GM19193 (cell line): Measurements from ENCODE around the gene TLE4.

ENCODE experiments used
- POLR2A ChIP-seq: IDR thresholded peaks from 4 replicates; pipeline ENCODE4 v1.6.1; 2011; ENCODE audit not compliant: insufficient read depth, insufficient read length; ENCODE audit errors: extremely low read depth

Gene TLE4

DNA sequence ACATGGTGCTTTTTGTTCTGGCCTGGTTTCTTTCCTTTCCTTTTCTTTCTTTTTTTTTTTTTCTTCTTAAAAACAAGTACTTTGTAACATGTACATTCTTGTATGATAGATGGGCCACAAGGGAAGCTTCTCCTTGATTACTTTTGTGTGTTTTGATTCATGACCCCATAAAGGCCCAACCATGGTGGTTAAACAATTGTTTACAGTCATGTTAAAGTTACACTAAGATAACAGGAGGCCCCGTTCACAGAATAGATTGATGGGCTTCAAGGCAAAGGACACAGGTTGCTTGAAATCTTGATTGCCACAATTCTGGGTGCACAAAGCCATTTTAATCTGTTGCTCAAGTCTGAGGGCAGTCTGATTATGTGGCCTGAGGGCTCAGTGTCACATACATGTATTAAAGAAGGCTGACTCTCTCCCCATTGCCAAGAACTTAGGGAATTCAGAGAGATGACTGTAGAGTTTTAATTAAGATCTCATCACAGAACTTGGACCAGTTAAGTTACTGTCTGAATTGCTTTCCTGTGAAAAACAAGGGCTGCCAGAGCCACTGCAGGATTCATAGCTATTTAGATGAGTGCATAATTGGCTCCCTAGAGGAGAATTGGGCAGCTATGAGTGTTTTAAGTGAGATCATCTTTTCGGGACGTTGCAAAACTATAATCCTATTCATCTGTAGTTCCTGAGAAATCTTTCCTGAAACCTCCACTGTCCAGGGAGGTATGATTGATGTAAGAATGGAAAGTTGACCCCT lies 163.4 kb downstream of the TLE4 start:
- TF ChIP-seq POLR2A: no peak

DNA sequence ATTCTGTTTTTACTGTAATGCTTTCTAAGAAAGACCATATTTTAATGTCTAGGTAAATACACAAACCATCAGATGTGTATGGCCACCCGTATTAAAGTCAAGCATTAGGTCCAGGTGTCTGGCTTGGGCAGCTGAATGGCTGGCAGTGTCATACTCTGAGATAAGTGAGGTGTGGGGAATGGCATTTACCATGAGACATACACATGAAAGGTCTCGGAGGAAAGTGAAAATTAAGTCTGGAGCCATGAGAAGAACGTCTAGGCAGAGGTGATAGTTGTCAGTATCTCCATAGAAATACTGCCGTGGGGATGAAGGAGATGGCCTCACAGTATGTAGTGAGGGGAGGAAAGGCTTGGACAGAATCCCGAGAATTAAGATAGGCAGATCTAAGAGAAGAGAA lies 164.3 kb downstream of the TLE4 start:
- no peak for TF ChIP-seq POLR2A

DNA sequence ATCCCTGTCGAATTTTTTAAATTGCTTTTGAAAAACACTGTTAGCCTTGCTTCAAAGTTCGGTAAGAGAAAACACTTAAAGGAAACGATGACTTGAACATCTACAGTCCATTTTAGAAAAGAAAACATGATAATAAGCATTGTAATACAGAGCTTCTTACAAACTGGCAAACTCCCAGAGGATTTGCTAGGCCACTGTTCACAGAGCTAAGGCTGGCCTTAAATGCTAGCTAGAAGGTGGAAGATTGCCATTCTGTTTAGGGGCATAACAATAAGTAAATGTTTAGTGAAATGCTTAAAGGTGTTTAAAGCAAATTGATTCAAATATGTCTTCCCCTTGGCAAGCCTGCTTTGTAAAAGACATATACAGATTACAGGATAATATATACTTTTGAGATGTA lies 169.6 kb downstream of the TLE4 start:
- no peak for TF ChIP-seq POLR2A

DNA sequence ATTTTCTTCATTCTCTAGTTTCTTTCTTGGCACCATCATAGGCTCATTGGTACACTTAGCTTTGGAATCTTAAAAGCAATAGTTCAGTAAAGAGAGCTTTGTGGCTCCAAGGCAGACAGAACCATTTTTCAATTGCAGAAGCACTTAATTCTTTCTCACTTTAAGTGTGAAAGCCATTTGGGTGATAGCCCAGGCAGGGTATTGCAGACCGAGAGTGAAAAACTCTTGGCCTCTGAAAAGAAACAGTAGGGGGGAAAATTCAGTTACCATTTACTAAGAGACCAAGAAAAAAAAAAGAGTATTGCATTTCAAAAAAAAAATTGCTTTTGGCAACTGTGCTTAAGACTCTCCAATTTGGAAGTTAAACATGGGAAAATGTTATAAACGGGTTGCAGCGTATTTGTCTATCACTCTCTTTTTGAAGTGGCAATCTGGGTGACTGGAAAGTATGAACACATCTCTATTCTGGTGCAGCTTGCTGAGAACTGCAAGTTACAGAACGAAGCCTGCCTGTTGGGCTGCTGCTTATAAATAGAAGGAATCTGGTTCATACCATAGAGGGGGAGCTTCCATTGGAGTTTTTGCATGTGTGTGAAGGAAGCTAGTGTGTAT lies 170.5 kb downstream of the TLE4 start:
- no peak for TF ChIP-seq POLR2A

DNA sequence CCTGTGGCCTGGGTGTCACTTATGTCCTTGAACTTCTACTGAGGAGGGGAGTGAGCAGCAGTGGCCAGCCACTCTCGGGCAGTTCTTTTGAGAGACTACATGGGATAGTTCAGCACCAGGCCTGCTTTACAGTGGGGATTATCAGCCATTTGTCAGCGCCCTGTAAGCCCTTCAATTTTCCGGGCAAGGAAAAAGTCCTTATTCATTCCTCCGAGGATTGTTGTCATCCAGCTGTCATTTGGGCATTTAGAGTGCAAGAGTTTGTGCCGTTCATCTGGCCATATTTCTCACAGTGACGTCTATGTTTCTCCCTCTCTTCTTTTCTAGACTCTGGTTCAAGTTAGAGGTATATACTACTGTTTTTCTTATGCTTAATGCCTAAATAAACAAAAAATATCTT lies 172.8 kb downstream of the TLE4 start:
- TF ChIP-seq POLR2A: no peak

DNA sequence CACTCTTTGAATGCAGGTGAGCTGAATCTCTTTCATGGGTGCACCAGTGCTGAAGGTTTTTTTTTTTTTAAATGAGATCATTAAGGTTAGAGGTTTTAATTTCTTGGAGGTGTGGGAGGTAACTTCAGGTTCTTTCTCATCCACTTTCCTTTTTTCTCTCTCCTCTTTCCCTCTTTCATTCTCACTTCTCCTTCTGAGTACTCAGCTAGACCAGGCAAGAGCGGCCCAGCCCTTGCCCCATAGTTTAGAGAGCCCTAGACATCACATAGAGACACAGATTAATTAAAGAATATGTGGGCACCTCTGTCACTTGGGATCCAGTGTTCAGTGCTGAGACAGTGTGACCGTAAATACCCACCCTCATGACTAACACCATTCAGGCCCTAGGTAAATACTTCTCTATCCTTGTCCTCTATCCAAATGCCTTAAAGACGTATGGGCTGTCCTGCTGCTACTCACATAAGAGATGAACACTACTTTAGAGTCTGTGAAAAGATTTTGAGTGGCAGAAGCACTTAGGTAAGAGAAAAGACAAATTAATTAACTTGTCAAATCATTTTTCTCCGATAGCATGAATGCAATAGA lies 174.1 kb downstream of the TLE4 start:
- TF ChIP-seq POLR2A: no peak

DNA sequence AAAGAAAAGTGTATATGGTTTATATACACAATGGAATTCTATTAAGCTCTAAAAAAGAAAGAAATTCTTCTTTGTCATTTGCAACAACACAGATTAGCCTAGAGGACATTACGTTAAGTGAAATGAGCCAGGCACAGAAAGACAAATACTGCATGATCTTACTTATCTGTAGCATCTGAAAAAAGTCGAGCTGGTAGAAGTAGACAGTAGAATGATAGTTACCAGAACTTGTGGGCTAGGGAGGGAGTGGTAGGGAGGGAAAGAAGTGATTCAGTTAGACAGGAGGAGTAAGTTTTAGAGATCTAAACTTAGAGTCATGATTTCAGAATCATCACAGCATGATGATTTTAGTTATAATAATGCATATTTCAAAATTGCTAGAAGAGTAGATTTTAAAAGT lies 184.6 kb downstream of the TLE4 start:
- no peak for TF ChIP-seq POLR2A

DNA sequence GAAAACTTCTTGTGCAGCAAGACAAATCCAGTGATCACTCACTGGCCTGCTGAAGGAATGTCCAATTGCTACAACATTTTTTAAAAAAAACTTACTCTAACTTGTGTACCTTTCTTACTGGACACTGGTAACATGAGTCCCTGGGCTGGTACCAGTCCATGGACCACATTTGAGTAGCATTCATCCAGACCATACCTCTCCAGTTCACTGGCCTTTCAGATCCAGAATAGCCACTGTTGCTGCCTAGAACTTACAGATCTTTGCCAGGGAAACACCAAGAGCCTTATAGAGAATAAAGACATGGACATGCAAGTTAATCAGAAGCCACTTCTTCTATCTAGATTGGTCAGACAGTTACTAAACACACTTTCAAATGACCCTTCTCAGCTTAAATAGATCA lies 185.3 kb downstream of the TLE4 start:
- no peak for TF ChIP-seq POLR2A

DNA sequence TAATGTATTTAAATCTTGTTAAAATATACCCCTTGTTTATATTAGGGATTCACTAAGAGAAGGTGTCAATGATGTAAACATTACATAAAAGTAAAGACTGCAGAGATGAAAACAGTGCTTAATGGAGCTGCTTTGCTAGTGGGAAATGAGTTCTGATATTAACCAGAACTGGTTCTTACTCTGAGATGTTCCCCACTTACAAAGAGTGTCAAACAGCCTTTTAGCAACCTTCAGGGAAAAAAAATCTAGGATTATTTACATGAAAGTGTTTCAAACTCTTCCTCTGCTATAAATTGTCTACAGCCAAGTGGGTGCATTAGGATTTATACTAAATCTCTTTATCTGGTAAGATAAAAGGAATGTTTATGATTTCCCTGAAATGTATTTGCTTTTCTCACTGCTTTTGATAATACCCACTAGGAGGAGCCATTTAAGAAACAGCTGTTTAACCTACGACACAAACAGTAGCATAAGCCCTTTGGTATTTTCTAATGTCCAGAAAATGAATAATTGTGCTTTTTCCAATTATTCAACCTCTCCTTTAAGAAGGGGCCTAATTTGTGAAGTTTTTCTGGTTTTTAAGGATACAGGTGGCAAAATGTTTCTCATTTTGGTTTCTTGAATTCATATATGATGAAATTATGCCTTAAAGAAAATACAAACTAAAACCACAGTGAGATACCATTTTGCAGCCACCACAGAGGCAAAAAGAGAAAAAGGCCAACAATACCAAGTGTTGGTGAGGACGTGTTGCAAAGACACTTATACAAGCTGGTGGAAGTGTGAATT lies 186.3 kb downstream of the TLE4 start:
- TF ChIP-seq POLR2A: no peak

DNA sequence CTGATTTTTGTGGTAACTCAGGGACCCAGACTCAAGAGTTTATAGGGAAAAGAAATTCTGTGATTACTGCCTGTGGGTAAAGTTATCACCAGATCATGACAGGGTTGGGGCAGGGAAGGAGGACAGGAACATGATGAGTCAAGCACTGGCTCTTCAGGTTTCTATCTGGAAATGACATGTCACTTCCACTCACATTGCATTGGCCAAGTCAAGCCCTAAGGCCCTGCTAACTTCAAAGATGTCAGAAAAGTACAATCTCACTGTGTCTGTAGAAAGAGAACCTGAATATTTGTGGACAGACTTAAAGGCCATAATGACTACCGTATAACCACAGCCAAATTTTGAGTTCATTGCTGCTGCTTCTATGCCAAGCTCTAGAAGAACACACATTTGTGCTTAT lies 187.7 kb downstream of the TLE4 start:
- TF ChIP-seq POLR2A: no peak

DNA sequence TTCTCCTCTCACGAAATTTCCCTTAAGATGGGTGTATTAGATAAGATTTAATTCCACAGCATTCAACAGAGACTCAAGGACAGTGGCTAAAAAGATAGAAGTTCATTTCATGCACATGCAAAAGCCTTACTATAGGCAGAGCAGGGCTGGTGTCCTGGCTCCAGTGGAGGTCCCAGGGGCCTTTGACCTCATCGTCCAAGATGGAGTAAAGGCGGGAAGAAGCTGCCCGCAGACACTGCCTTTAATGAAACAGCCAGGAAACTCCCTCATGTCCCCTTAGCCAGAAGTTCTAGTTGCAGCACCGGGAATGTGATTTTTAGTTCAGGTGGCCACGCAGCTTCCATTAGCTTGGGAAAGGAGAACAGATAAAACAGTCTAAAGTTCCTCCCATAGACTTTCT lies 190.3 kb downstream of the TLE4 start:
- TF ChIP-seq POLR2A: no peak

DNA sequence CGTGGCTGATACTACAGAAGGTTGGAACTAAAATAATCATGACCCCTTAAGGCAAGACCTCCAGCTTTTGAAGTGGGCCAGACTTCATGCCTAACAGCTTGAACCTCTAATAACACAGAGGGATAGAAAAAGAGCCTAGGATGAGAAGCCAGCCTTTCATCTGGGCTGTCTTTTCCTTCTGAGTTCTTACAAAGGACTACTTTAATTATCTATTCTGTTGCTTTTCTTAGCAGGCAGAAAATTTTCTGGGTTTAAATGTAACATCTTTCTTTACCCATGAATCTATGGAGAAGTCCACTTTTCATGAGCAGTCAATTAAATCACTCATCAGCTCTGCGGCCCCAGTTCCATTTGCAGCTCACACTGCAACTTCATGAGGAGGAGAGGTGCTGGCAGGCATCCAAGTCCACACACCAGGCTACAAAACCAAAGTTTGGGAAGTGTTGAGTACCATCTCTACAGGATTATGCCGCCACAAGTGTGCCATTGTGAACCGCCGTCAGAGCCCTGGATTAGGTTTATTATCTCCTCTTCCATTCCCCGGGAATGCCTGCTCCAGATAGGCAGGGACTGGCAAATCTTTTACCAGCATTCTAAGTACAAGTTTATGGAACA lies 192.0 kb downstream of the TLE4 start:
- TF ChIP-seq POLR2A: no peak

DNA sequence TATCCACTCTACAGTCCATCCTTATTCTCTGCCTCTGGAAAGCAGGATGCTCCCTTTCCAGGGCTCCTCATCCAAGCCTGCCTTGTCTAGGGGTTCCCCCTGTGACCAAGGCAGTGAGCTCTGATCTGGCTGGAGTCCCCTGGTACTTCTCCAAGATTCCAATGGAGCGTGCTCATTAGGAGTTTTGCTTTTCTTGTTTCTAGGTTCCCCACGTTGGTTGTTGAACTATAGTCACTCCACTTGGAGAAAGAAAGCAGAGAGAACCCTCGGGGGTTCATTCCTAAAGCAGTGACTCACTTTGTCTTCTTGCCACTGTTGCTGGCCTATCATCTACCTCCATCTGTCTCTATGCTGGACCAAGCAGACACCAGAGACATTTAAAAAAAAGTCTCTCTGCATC lies 192.6 kb downstream of the TLE4 start:
- TF ChIP-seq POLR2A: no peak

DNA sequence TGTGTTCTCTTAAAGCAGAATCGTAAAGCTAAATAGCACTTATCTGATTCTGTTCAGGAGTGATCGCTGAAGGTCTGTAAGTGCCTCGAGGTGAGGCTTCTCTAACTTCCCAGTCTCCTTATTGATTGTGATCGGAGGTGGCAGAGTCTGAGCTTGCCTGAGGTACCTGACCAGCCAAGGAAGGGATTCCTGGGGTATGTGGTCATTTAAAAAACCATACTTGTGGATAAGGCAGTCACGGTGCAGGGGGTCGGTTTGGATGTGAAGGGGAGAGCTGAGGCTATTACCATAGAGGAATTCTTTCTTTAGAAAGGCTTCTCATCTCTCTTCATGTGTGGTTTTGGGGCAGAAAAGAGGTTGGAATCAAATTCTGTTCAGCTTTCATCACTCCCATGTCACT lies 193.7 kb downstream of the TLE4 start:
- no peak for TF ChIP-seq POLR2A

DNA sequence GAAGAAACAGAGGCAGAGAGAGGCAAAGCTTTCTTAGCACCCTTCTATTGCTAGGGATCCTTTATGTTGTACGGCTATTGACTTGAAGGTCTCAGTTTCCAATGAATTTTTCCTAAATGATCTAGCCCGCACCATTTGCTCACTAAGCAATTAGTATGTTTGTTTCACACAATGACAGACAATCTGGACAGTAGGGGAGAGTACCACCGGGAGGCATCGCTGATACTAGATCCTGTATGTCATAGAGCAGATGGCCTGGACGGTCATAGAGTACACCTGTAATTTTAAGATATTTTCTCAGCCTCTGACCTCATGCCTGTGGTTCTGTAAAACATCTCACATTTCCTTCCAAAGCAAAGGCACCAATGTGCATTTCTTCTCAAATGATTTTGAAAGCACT lies 194.3 kb downstream of the TLE4 start:
- no peak for TF ChIP-seq POLR2A
